Bronchial epithelial cell (primary cell): ENCODE results near the gene USP16. TPM values are rescaled to one million over a fixed set of nuclear protein-coding genes. Genes with fewer than 3 reads are reported as not detected.

ENCODE experiments used
- DNase-seq: peaks from one replicate; pipeline ENCODE4 v3.0.0-alpha.2; 2010; ENCODE audit warnings: low read depth
- FAIRE-seq: peaks from 2 replicates; lab custom pipeline; 2011; peaks lifted over from hg19 to GRCh38; lab: Jason Lieb, UNC
- H3K27me3 ChIP-seq: 2 replicates; pipeline ENCODE4 v1.5.1; 2011; ENCODE audit warnings: low read length; ENCODE audit not compliant: control insufficient read depth, insufficient read depth
- H3K36me3 ChIP-seq: 2 replicates; pipeline ENCODE4 v1.5.1; 2011; ENCODE audit warnings: low read length; ENCODE audit not compliant: control insufficient read depth, insufficient read depth
- H3K4me3 ChIP-seq: 2 replicates; pipeline ENCODE4 v1.5.1; 2011; ENCODE audit warnings: mild to moderate bottlenecking, low read depth, low read length, control low read depth
- total RNA-seq: library from RNA; depleted of rRNA; stranded (reverse); fragments of >200 nt; gene quantifications from 2 replicates; pipeline ENCODE4 v1.2.1, GENCODE V29; 2014
- TF ChIP-seq, protein P1 (sequence below): IDR thresholded peaks from 2 replicates; pipeline ENCODE4 v1.5.1; 2011; ENCODE audit warnings: mild to moderate bottlenecking, moderate library complexity, low read length, control low read depth, inconsistent platforms; ENCODE audit not compliant: insufficient read depth, severe bottlenecking

Gene USP16
- total RNA-seq, 1 donor from 2014 or later: 32.1 TPM

DNA sequence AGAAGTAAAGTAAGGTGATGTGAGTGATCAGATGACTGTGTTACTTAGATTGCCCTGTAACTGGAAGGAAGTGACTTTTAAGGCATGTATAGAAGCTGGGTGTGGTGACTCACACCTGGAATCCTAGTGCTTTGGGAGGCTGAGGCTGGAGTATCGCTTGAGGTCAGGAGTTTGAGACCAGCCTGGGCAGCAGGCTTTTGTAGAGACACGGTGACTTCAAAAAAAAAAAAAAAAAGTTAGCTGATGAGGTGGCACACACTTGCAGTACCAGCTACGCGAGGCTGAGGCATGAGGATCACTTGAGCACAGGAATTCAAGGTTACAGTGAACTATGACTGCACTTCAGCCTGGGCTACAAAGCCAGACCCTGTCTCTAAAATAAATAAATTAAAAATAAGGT, 2.3 kb upstream of the USP16 start:
- no peaks in the 10 kb centered on the region for H3K27me3 ChIP-seq
- H3K36me3 ChIP-seq: no peaks in the 10 kb centered on the region
- no peak for FAIRE-seq
- DNase-seq: no peak
- H3K4me3 ChIP-seq: no peak overlapping the region
- TF ChIP-seq, protein P1, sequence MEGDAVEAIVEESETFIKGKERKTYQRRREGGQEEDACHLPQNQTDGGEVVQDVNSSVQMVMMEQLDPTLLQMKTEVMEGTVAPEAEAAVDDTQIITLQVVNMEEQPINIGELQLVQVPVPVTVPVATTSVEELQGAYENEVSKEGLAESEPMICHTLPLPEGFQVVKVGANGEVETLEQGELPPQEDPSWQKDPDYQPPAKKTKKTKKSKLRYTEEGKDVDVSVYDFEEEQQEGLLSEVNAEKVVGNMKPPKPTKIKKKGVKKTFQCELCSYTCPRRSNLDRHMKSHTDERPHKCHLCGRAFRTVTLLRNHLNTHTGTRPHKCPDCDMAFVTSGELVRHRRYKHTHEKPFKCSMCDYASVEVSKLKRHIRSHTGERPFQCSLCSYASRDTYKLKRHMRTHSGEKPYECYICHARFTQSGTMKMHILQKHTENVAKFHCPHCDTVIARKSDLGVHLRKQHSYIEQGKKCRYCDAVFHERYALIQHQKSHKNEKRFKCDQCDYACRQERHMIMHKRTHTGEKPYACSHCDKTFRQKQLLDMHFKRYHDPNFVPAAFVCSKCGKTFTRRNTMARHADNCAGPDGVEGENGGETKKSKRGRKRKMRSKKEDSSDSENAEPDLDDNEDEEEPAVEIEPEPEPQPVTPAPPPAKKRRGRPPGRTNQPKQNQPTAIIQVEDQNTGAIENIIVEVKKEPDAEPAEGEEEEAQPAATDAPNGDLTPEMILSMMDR: no peak

DNA sequence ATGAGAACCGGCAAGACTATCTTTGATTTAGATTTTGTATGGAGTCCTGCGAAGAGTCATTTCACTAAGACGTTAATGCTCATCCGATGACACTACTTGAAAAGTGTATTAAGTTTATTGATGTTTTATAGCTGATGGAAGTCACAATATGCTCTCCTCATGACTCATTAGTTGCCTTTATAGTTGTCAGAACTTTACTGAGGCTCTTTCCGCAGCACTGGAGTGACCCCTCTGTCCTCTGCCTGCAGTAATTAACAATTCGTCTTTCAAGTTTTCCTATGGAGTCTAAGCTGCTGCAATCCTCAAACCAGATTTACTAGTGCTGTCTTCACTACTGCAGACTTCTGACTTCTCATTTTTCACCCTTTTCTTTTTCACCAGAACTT, 853 bp downstream of the USP16 start:
- FAIRE-seq: no peak
- Histone ChIP-seq H3K27me3 (no peaks in the 10 kb centered on the region), H3K4me3 (peak overlapping the region; percentile 91), H3K36me3 (no peaks in the 10 kb centered on the region)
- TF ChIP-seq, protein P1: no peak
- DNase-seq: peak; percentile 44

DNA sequence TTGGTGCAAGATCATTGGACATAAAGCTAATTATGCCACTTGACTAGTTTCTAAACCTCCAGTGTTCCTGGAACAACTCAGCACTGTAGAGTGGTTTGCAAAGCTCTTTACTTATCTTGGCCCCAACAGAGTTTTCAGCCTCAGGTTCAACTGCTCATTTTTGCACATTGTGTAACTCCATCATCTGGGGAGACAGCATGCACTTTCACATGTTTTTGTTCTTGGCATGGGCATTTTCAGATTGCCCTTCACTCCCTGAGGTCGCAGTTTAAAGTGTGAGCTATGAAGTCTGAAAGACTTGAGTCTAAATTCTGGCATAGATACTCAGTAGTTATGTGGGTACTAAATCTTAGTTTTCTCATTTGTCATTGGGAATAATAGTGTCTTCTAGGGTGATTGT, 5.1 kb downstream of the USP16 start:
- FAIRE-seq: no peak
- H3K36me3 ChIP-seq: peaks cover 5% of the 10 kb centered on the region
- TF ChIP-seq, protein P1: no peak

DNA sequence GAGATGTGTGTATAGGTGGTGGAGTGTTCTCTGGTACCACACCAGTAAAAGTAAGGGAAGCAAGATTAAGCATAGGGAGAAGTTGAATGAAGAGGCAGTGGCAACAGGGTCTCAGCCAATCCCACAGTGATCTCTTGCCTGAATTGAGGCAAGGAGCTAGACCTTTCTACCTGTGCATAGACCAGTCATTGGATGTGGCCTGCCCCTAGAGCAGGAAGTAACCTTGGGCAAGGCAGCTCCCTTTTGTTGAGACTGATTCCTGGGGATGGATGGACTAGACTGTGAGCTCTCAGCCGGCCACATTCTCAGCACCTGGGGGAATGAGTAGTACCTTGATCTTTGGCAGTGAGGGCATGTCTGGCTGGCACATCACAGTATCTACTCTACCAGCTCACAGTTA, 6.4 kb downstream of the USP16 start:
- TF ChIP-seq, protein P1: no peak
- Histone ChIP-seq H3K4me3 (no peak overlapping the region), H3K36me3 (peaks cover 5% of the 10 kb centered on the region), H3K27me3 (no peaks in the 10 kb centered on the region)
- FAIRE-seq (peak; percentile 50), DNase-seq (no peak)

More for the DNA sequence above, 5.1 kb downstream of the USP16 start:
- Histone ChIP-seq H3K27me3 (no peaks in the 10 kb centered on the region), H3K4me3 (no peak overlapping the region)
- no peak for DNase-seq

DNA sequence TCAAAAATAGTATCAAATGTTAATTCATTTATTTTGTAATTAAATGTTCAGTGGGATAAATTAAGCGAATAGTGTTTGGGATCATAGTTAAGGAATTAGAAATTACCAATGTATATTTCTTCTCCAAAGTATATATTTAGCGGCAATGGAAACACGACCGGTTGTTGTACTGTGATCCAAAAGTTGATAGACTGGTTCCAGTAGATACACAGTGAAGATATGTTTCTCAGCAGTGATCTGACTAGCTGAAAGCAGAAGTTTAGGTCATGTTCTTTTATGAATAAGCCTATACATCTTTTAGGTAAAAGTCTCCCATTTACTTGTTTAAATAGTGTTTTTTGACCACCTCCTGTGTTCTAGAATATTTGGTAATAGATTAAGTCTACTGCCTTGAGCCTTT, 8.8 kb downstream of the USP16 start:
- Histone ChIP-seq H3K27me3 (no peaks in the 10 kb centered on the region), H3K4me3 (no peak overlapping the region), H3K36me3 (peaks cover 5% of the 10 kb centered on the region)
- TF ChIP-seq, protein P1: no peak
- FAIRE-seq (no peak), DNase-seq (no peak)

DNA sequence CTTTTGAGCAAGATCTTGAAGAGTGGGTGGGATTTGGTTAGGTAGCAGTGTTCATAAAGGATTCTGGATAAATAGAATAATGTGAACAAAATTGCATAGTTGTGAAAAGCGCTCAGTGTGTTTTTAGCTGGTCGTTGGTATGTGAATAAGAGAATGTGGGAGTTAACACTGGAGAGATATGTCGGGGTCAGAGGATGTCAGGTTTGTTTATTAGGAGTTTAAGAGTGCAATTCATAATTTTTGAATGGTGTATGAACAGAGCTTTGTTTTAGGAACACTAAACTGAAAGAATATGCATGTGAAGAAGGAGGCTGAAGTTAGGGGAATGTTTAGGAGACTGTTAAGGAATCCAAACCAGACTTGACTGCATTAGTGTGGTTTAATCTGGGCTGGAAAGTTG, 9.4 kb downstream of the USP16 start:
- peaks cover 5% of the 10 kb centered on the region for H3K36me3 ChIP-seq
- no peak overlapping the region for H3K4me3 ChIP-seq
- no peak for FAIRE-seq

More for the DNA sequence above, 9.4 kb downstream of the USP16 start:
- no peaks in the 10 kb centered on the region for H3K27me3 ChIP-seq
- TF ChIP-seq, protein P1: no peak
- DNase-seq: no peak
